ENCODE data around the gene SFXN3.

The SFXN3 gene, protein sequence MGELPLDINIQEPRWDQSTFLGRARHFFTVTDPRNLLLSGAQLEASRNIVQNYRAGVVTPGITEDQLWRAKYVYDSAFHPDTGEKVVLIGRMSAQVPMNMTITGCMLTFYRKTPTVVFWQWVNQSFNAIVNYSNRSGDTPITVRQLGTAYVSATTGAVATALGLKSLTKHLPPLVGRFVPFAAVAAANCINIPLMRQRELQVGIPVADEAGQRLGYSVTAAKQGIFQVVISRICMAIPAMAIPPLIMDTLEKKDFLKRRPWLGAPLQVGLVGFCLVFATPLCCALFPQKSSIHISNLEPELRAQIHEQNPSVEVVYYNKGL

DNA sequence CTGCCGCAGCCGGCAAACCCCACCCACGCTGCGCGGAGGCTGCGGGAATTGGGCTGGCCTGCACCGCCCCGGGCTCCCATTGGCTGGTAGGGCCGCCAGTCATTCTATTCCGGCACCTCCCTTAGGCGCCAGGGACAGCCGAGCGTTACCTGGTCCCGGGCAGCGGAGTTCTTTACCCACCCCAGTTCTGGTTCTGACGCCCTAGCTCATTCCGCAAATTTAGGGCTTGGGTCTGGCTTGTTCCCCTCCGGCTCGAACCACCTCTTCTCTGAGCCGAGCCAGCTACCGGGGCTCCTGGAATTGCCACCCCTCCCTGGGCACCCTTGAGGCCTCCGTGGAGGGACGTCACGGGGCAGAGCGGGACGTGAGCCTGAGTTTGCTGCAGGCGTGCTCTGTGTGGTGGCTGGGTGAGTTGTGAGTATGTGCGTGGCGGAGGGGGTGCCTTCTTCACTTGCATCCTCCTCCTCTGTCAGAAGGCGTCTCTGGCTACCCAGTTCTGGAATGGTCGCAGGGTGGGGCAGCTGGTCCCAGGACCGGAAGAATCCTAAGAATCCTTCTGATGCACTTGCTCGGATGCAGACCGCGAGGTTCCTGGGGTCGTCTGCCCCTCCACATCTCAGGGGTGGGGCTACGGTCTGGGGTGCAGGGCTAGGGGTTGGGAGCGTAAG, at the start of gene SFXN3, which contains the start of gene PDZD7:
Gene SFXN3, plus strand, starts transcription at position 107 of the 668 bp plus-strand sequence. CDS start 3,461 bp downstream, outside the sequence.
Gene PDZD7, minus strand, starts transcription at position 2 of the 668 bp plus-strand sequence. CDS start 910 bp downstream, outside the sequence.
- no peak for FAIRE-seq

DNA sequence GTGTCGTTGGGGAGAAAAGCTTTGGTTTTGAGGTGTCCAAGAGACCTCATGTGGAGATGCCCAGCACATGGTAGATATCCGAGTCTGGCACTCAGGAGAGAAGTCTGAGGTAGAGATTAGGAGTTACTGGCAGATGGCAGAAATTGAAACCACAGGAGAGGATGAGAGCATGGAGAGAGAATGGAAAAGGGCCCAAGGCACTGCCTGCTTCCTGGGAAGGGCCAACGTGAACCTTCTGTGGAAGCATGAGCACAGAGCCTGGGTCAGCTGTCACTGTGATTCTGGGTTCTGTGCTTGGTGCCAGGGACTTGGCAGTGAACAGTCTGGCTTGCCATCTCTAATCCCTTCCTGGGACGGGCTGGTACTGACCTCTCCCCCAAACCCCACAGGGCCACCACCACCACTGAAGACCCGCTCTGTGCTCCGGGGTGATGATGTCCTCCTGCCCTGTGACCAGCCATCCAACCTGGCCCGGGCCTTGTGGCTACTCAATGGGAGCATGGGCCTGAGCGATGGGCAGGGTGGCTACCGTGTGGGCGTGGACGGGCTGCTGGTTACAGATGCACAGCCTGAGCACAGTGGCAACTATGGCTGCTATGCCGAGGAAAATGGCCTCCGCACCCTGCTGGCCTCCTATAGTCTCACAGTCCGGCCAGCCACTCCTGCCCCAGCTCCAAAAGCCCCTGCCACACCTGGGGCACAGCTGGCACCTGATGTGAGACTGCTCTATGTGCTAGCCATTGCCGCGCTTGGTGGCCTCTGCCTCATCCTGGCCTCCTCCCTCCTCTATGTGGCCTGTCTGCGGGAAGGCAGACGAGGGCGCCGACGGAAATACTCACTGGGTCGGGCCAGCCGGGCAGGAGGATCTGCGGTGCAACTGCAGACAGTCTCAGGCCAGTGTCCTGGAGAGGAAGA, 47.9 kb upstream of the SFXN3 start:
- FAIRE-seq, result no peak

DNA sequence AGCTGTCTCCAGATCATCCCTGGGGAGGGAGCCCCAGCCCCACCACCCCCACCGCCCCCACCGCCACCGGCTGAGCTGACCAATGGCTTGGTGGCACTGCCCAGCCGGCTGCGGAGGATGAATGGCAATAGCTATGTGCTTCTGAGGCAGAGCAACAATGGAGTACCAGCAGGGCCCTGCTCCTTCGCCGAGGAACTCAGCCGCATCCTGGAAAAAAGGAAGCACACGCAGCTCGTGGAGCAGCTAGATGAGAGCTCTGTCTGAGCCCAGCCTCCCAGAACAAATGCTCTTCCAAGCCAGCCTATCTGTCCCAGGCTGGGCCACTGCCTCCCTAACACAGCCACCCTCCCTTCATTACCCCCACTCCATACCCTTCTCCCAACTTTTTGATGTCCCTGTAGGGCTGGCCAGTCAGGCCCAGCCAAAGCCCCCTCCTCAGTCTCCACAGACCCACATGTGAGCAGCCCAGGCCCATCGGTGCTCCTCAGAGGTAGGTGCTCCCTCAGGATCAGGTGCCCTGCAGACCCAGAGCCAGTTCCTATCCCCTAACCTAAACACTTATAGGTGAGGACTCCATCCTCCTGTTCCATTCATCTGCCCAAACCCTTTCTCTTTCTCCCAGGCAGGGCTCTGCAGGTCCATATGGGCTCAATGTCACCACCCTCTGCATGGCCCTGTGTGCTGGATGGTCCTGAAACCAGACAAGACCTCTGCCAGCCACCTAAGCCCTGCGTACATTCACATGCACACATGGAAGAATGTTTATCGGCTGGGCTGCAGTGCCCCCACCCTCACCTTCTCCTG, 47.0 kb upstream of the SFXN3 start:
- FAIRE-seq, result no peak

DNA sequence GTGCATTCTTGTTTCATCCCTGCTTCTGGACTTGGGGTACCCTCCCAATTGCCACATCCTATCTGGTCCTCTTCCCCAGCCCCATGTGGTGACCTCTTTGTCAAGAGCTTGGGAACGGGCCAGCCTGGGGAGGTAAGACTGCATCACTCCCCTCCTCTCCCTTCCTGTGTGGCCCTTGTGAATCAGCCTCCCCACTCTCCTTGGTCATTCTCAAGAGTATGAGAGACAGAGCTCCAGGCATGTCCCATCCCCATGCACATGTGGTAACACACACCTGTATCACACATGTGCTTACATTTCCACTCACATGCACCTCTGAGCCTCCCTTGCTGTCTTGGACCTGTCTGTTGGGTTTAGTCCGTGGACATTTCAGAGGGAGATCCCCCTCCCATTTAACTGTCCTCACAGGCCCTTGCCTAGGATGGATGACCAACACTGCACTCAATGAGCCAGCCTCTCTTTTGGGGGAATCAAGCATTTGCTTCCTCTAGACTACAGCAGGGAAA, 46.3 kb upstream of the SFXN3 start:
- FAIRE-seq, result no peak

DNA sequence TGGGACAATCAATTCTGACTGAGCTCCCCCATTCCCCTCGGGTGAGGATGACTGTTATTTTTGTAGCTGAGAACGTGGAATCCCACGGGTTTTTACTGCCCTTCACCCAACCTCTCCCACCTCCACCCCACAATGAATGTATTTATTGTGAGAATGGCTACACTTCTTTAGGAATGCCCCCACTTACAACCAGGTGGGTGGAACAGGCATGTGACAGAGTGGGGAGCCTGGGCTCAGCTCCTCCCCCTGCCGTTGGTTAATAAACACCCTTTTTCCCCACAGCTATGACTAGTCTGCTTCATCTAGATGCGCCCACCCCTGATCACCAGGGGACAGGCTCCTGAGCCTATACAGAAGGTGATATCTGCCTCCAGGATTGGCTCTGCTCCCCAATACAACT, 45.7 kb upstream of the SFXN3 start:
- no peak for FAIRE-seq

DNA sequence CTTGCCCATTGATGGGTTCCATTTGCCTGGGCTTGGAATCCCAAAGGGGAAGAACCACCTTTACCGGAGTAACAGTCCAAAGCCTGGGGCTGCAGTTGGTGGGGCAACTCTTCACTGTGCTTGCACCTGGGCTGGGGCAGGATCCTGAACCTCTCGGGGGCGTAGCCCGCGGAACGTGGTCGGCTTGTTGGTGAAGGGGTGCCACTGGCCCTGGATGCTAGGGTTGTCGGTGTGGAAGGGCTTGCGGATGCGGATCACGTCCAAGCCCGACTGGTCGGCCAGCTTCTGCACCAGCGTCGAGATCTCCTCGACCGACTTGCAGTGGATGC, 44.4 kb upstream of the SFXN3 start:
- no peak for FAIRE-seq

DNA sequence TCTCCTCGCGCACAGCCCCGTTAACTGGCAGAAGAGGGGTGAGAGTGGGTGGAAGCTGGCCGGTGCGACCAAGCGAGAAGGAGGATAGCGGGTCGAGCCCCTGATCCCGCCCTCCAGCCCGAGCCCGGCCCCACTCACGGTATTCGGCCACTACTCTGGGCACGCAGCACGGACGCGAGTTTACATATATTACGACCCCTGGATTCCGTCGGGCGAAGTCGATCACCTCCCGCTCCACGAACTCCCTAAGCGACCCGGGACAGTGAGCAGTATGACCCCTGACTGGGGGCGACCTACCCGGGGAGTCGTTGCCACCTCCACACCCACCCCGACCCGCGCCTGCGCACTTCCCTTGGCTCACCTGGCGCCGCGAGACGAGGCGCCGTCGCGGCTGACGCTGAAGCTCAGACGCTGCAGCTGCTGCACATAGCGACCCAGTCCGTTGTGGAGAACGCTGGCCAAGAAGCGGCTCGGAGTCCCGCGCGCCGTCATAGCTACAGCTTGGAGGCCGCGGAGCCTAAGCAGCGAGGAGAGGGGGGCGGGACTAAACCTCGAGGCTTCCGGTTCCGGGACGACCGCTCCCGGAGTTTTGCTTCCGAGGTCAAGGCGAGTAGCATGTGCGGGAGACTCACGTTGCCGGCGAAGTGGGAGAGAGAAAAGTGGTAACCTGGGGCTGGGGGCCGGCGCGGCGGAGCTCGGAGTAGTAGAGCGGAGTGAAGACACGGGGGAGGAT, 43.9 kb upstream of the SFXN3 start, which contains the start of the genes MRPL43 and TWNK:
Gene MRPL43, minus strand, starts transcription at position 546 of the 733 bp plus-strand sequence. Its CDS starts 54 bp downstream, at position 492.
Gene TWNK, plus strand, starts transcription at position 592 of the 733 bp plus-strand sequence. CDS start 668 bp downstream, outside the sequence.
- FAIRE-seq, result no peak

DNA sequence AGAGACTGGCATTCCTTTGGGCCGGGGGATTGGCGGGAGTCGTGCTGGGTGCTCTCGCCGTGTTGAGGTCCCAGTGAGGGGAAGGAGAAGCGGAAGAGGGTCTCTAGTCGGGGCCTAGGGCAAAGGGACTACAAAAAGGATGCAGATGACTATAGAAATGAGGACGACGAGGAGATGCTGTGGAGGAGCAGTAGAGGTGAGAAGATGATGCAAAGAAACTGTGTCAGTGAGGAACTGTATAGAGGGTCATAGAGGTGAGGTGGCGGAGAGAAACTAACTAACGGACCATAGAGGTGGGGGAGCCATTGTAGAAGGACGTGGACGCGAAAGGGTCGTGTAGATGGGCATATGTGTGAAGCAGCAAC, 43.4 kb upstream of the SFXN3 start:
- no peak for FAIRE-seq

DNA sequence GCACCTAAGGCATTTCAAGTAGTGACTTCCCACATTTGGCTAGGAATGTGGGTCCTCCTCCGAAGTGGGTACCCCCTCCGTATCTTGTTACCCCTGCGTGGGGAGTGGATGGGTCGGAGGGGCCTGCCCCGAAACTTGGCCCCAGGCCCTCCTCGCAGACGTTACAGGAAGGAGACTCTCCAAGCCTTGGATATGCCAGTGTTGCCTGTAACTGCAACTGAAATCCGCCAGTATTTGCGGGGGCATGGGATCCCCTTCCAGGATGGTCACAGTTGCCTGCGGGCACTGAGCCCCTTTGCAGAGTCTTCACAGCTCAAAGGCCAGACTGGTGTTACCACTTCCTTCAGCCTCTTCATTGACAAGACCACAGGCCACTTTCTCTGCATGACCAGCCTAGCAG, 42.9 kb upstream of the SFXN3 start:
- no peak for FAIRE-seq

DNA sequence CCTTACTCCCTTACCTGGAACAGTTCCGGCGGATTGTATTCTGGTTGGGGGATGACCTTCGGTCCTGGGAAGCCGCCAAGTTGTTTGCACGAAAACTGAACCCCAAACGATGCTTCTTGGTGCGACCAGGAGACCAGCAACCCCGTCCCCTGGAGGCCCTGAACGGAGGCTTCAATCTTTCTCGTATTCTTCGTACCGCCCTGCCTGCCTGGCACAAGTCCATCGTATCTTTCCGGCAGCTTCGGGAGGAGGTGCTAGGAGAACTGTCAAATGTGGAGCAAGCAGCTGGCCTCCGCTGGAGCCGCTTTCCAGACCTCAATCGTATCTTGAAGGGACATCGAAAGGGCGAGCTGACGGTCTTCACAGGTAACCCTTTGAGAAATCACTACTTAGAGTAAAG, 41.9 kb upstream of the SFXN3 start:
- no peak for FAIRE-seq

DNA sequence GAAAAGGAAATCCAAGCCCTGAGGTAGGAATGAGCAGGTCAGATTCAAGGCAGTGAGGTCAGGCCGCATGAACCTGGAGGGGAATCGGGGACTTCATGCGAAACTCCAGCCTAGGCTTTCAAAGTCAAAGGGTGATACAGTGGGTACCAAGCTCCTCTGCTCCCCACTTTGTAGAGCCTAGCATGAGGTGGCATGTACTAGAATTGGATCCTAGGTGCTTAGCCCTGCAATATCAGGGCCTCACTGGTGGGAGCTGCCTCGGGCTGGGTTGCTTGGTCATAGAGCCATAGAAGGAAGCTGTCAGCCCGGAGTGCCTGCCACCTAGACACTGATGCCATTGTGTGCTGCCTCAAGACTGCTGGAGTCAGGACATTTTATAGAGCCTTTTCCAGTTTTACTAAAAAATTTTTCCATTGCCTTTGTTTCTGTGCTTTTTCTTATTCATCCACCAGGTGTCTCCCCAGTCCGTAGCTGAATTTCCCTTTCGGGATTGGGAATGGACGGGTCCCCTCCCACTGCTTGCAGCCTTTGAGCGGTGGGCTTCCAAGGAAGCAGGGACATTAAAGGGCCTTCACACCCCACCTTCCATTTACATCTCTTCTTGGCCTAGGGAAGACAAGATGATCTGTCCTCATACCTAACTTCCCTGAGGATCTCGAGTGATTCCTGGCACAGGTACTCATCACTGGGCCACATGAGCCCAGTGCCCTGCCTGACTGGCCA, 36.9 kb upstream of the SFXN3 start:
- peak; percentile 52 for FAIRE-seq

DNA sequence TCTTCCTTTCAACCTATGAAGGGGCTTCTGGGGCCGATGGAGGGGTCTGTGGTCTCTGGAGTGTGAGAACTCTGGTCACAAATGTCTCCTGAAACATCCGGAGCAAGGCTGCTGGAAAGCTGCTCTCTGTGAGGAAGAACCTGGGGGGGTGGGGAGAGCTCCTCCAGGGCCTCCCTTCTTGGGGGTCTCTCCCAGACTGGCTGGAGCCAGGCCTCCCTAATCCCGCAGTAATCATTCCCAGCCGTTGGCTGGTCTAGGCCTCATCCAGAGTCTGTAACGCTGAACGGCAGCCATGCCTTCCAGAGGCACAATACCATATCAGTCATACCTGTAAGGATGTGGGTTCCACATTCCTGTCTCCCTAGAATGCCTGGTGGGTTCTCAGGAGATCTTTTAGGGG, 35.9 kb upstream of the SFXN3 start:
- FAIRE-seq, result no peak

DNA sequence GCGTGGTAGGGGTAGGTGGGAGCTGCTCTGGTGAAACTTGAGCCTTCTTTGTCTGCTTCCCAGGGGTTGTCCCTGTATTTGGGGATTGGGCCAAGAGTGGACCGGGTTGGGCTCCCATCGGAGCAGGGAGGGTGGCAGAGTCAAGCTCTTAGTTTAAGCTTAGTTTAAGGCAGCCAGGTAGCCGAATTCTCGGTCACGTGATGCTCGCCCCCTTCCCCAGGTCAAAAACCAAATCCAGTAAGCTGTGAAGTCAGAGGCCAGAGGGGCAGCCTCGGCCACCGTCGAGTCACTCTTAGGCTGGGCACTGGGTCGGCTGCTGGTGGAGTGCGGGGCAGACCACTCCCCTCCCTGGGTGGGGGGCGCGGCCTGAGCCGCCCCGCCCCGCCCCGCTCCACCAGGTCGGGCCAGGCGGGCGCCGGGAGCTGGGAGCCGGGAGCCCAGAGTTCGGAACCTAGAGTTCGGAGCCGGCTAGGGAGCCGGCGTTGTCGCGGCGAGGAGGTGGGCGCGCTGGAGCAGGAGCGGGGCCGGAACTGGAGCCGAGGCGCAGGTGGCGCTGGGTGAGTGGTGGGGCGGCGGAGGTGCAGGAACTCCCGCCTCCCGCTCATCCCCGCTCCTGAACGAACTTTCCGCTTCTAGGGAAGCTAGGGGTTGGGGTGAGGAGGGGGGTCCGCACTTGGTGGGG, 34.2 kb upstream of the SFXN3 start:
- no peak for FAIRE-seq

DNA sequence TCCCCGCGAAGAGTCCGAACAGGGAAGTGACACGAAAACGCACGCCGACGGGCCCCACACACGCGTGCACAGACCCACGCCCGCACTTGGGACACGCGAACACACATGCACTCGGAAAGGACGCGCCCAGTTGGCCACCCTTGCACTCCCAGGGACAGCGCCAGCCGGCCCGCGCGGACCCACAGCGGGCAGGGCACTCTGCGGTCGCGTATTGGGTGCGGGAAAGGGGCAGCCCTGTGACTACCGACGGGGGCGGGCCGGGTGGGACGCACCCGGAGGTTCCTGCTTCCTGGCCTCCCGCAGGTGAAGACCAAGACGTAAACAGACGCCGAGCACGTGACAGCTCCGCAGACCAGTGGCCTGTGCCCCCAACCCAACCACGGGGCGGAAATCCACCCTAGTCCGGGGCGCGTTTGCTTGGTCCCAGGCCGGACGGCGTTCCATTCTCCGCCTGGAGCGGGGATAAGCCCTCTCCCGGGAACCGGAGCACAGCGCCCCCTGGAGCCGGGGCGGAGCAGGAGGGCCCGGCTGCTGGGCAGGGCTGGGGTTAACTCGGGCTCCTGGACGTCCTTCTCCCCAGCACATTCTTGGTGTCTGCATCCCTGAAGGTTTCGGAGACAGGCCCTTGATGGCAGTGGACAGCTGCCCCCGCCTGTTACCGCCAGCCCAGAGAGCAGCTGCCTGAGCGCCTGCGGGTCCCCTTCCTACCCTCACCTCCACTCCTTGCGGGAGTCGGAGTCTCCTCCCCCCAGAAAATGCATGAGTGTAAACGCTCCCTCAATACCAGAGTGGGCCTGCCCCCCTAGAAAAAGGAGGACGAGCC, 33.5 kb upstream of the SFXN3 start:
- FAIRE-seq, result no peak

DNA sequence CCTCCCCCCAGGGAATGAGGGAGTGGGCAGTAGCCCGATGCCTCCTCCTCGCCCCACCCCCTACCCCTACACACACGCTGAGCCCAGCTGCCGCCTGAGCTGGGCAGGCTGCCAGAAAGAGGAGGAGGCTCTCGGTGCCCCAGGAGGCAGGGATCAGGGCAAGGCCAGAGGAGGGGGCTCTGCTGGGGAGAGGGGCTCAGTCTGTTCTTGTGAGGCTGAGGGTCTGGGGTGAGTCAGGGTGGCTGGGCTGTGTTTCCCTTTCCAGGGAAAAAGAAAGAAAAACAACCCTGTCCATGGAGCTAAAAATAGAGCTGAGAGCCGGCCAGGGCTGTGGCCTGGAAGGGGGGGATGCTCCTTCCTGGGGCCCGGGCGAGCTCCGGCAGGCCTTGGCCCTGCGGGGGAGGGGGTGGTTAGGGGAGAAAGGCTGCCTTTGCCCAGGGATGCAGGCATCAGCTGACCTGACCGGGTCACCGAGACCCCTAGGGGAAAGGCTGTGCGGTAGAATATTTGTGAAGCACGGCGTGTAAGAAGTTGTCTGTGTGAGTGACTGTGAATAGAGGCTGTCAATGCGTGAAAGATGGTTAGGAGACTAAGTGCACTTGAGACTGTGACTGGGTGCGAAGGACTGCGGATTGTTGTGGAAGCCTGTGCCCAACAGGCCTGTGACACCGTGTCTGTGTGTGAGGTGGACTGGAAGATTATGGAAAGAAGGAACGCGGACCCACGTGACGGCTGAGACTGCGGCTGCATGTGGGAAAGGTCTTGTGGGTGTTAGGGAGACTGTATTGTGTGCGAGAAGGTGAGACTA, 32.6 kb upstream of the SFXN3 start:
- FAIRE-seq, result no peak

DNA sequence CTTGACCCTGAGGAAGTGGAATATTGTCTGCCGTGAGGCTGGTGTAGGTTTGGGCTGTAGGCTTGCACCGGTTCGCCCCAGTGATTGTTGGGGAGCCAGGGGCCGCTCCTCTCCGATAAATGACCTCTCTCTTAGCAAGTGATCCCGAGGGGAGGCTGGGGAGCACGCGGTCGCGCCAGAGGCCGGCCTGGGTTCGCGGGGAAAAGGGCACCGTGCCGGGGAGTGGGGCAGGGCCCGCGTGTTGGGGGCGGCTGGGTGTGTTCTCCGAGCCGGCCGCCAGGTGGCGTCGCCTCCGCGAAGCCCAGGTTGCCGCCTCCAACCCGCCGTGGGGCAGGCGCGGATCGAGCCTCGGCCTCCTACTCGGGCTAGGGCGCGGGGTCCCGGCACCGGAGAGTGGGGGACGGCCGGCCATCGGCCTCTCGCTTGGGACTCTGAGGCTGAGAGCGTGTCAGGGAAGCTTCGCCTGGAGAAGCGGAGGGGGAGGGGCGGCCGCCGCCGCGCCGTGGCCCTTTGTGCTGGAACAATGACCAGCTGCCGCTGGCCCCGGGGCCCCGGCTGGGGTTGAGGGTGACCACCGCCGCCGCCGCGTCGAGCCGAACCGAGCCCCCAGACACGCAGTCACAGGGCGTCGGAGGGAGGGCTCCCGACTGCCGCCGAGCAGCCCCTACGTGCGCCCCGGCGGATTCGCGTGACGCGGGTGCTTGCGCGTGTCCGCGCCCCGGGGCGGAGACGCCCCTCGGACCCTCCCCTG, 31.9 kb upstream of the SFXN3 start:
- no peak for FAIRE-seq

DNA sequence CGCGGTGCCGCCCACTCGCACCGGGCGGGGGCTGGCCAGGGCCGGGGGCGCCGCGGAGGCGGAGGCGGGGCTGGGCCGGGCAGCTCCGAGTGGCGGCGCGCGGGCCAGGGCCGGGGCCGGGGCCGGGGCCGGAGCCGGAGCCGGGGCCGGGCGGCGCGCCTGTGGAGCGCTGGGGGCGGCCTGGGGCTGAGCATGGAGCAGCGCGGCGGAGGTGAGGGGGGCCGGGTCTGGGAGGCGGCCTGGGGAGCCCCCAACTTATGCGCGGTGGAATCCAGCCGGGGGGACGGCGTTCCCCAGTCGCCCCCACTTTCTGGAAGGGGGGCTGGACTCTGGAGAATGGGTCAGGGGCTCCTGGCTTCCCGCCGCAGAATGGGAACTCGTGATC, 31.3 kb upstream of the SFXN3 start, which contains the start of gene LZTS2:
Gene LZTS2, plus strand, starts transcription at position 67 of the 385 bp plus-strand sequence. CDS start 2,731 bp downstream, outside the sequence.
- no peak for FAIRE-seq
